Astrocyte (in vitro differentiated cells and primary cell): ENCODE results near the gene INTS4. TPM values are rescaled to one million over a fixed set of nuclear protein-coding genes. Genes with fewer than 3 reads are reported as not detected.
A peak's percentile ranks its signal among the peaks of the same experiment; 100 is the strongest.
"Not testable (repeated sequence)": the region's sequence is repeated elsewhere in the genome, so short reads cannot be mapped to it uniquely, and the experiment has no call there.

Experiments
- DNase-seq: peaks from one replicate; pipeline ENCODE4 v3.0.0-alpha.2; 2010; ENCODE audit warnings: low read depth
- FAIRE-seq: peaks from 2 replicates; lab custom pipeline; 2011; peaks lifted over from hg19 to GRCh38; lab: Jason Lieb, UNC
- H2AFZ ChIP-seq: 2 replicates; pipeline ENCODE4 v1.6.0; 2012; ENCODE audit warnings: low read depth, low read length, inconsistent platforms
- H3K27ac ChIP-seq: 2 replicates; pipeline ENCODE4 v1.5.1; 2011; ENCODE audit warnings: low read depth, low read length, inconsistent platforms
- H3K27me3 ChIP-seq: 2 replicates; pipeline ENCODE4 v1.6.0; 2011; ENCODE audit warnings: low read length, inconsistent platforms; ENCODE audit not compliant: insufficient read depth
- H3K36me3 ChIP-seq: 2 replicates; pipeline ENCODE4 v1.5.1; 2011; ENCODE audit warnings: low read length, inconsistent platforms; ENCODE audit not compliant: insufficient read depth
- H3K4me1 ChIP-seq: 2 replicates; pipeline ENCODE4 v1.5.1; 2011; ENCODE audit warnings: low read length, inconsistent platforms; ENCODE audit not compliant: insufficient read depth
- H3K4me2 ChIP-seq: 2 replicates; pipeline ENCODE4 v1.6.0; 2012; ENCODE audit warnings: low read length, inconsistent platforms
- H3K4me3 ChIP-seq: 2 replicates; pipeline ENCODE4 v1.5.1; 2011; ENCODE audit warnings: low read depth, mild to moderate bottlenecking, low read length, inconsistent platforms; ENCODE audit not compliant: insufficient read depth
- H3K79me2 ChIP-seq: 2 replicates; pipeline ENCODE4 v1.6.0; 2012; ENCODE audit warnings: mild to moderate bottlenecking, low read length, inconsistent platforms; ENCODE audit not compliant: insufficient read depth
- H3K9ac ChIP-seq: 2 replicates; pipeline ENCODE4 v1.6.0; 2012; ENCODE audit warnings: mild to moderate bottlenecking, low read length, inconsistent platforms
- H3K9me3 ChIP-seq: 2 replicates; pipeline ENCODE4 v1.5.1; 2012; ENCODE audit warnings: low read depth, mild to moderate bottlenecking, low read length, inconsistent platforms; ENCODE audit not compliant: insufficient read depth
- H4K20me1 ChIP-seq: 2 replicates; pipeline ENCODE4 v1.6.0; 2012; ENCODE audit warnings: low read length, inconsistent platforms; ENCODE audit not compliant: insufficient read depth
- H3K27ac Mint-ChIP-seq: one replicate; pipeline ENCODE4 v1.8.0; 2021; ENCODE audit warnings: mild to moderate bottlenecking, mixed read lengths; ENCODE audit not compliant: unreplicated experiment
- H3K27me3 Mint-ChIP-seq: one replicate; pipeline ENCODE4 v1.8.0; 2021; ENCODE audit warnings: low read depth, mixed read lengths; ENCODE audit not compliant: unreplicated experiment
- H3K36me3 Mint-ChIP-seq: one replicate; pipeline ENCODE4 v1.8.0; 2021; ENCODE audit warnings: low read depth, mixed read lengths; ENCODE audit not compliant: unreplicated experiment
- H3K4me1 Mint-ChIP-seq: one replicate; pipeline ENCODE4 v1.8.0; 2021; ENCODE audit warnings: low read depth, mixed read lengths; ENCODE audit not compliant: unreplicated experiment
- H3K4me3 Mint-ChIP-seq: one replicate; pipeline ENCODE4 v1.8.0; 2021; ENCODE audit warnings: mild to moderate bottlenecking, moderate library complexity, mixed read lengths; ENCODE audit not compliant: unreplicated experiment
- H3K9me3 Mint-ChIP-seq: one replicate; pipeline ENCODE4 v1.8.0; 2021; ENCODE audit warnings: mild to moderate bottlenecking, mixed read lengths; ENCODE audit not compliant: unreplicated experiment
- EZH2 ChIP-seq: IDR thresholded peaks from 2 replicates; pipeline ENCODE4 v1.6.1; 2012; ENCODE audit warnings: mild to moderate bottlenecking, low read length, inconsistent platforms; ENCODE audit not compliant: insufficient read depth
- total RNA-seq: library from RNA; stranded (reverse); gene quantifications from 2 replicates; pipeline ENCODE4 v1.2.1, GENCODE V29; 2021
- TF ChIP-seq, protein P1 (sequence below): IDR thresholded peaks from 2 replicates; pipeline ENCODE4 v1.5.1; 2011; ENCODE audit warnings: low read depth, mild to moderate bottlenecking, inconsistent platforms, low read length, moderate library complexity; ENCODE audit not compliant: insufficient read depth

INTS4 gene
- total RNA-seq, 1 donor from 2014 or later: 35.0 TPM

DNA sequence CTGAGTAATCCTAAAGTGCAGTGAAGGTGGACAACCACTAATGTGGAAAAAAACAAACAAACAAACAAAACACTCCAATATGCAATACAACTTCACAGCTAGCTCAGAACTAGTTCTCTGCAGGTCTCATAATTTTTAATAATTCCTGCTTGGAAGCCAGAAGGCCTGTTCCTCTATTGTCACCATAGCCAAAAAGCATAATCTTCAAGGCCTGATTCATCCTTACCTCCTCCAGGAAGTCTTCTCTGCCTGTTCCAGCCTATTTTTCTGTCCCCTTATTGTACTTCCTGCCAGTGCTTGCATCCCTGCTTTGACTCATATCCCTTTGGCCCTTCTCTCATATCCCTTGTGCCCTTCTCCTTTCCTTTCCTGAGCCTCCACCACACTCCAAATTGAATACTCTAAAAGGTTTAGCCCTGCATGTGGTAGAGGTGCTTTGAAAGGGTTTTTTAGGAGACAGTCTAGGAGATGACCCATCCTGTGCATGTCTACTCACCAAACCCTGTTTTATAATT is 104.3 kb downstream of the INTS4 start:
- not testable (repeated sequence) for H3K79me2 ChIP-seq, H2AFZ ChIP-seq, H3K36me3 ChIP-seq, H3K4me3 ChIP-seq, H4K20me1 ChIP-seq, H3K4me1 Mint-ChIP-seq, H3K27ac Mint-ChIP-seq, H3K4me1 ChIP-seq, H3K9me3 Mint-ChIP-seq, H3K4me3 Mint-ChIP-seq, H3K4me2 ChIP-seq, FAIRE-seq, H3K27me3 Mint-ChIP-seq, DNase-seq, H3K9ac ChIP-seq, H3K9me3 ChIP-seq, H3K27me3 ChIP-seq, H3K27ac ChIP-seq
- peaks cover 10% of the 10 kb centered on the region for H3K36me3 Mint-ChIP-seq

GRCh38 chr11:77889045-77889444 is 105.4 kb downstream of the INTS4 start:
- not testable (repeated sequence) for H3K9ac ChIP-seq, H3K4me3 ChIP-seq, H3K36me3 ChIP-seq, H3K9me3 Mint-ChIP-seq, DNase-seq, H3K27me3 ChIP-seq, H3K79me2 ChIP-seq, H3K27ac Mint-ChIP-seq, H3K4me1 Mint-ChIP-seq, H2AFZ ChIP-seq, H3K4me2 ChIP-seq, H3K27me3 Mint-ChIP-seq, H3K4me3 Mint-ChIP-seq, H3K27ac ChIP-seq, H3K4me1 ChIP-seq, H3K9me3 ChIP-seq, H4K20me1 ChIP-seq, FAIRE-seq
- peaks cover 13% of the 10 kb centered on the region for H3K36me3 Mint-ChIP-seq

GRCh38 chr11:77886401-77886800 is 108.1 kb downstream of the INTS4 start:
- Mint-ChIP-seq H3K4me3 (no peak overlapping the region), H3K36me3 (peaks cover 13% of the 10 kb centered on the region), H3K9me3 (peaks cover 3% of the 10 kb centered on the region), H3K27me3 (no peaks in the 10 kb centered on the region), H3K27ac (no peak overlapping the region), H3K4me1 (peaks cover 4% of the 10 kb centered on the region)
- Histone ChIP-seq H2AFZ (no peak overlapping the region), H3K79me2 (no peaks in the 10 kb centered on the region), H3K4me2 (no peak overlapping the region), H3K36me3 (no peaks in the 10 kb centered on the region), H3K4me1 (peaks cover 11% of the 10 kb centered on the region), H3K27ac (no peak overlapping the region), H3K9me3 (no peaks in the 10 kb centered on the region), H3K27me3 (no peaks in the 10 kb centered on the region), H3K4me3 (no peak overlapping the region), H4K20me1 (no peaks in the 10 kb centered on the region), H3K9ac (no peak overlapping the region)
- DNase-seq (peak; percentile 40), FAIRE-seq (no peak)
- no peak for TF ChIP-seq EZH2
- TF ChIP-seq, protein P1, sequence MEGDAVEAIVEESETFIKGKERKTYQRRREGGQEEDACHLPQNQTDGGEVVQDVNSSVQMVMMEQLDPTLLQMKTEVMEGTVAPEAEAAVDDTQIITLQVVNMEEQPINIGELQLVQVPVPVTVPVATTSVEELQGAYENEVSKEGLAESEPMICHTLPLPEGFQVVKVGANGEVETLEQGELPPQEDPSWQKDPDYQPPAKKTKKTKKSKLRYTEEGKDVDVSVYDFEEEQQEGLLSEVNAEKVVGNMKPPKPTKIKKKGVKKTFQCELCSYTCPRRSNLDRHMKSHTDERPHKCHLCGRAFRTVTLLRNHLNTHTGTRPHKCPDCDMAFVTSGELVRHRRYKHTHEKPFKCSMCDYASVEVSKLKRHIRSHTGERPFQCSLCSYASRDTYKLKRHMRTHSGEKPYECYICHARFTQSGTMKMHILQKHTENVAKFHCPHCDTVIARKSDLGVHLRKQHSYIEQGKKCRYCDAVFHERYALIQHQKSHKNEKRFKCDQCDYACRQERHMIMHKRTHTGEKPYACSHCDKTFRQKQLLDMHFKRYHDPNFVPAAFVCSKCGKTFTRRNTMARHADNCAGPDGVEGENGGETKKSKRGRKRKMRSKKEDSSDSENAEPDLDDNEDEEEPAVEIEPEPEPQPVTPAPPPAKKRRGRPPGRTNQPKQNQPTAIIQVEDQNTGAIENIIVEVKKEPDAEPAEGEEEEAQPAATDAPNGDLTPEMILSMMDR: no peak
